SK-N-MC (cell line): ENCODE results near the gene SYNE1.

ENCODE experiments used
- EZH2 ChIP-seq: fragments of 200-600 bp; sonication (generic); IDR thresholded peaks from one replicate; pipeline ENCODE4 v1.6.1; 2017; ENCODE audit warnings: antibody characterized with exemption
- POLR2AphosphoS5 ChIP-seq: IDR thresholded peaks from 2 replicates; pipeline ENCODE4 v1.6.1; 2012; ENCODE audit warnings: mild to moderate bottlenecking, low read depth, low read length, borderline replicate concordance

DNA sequence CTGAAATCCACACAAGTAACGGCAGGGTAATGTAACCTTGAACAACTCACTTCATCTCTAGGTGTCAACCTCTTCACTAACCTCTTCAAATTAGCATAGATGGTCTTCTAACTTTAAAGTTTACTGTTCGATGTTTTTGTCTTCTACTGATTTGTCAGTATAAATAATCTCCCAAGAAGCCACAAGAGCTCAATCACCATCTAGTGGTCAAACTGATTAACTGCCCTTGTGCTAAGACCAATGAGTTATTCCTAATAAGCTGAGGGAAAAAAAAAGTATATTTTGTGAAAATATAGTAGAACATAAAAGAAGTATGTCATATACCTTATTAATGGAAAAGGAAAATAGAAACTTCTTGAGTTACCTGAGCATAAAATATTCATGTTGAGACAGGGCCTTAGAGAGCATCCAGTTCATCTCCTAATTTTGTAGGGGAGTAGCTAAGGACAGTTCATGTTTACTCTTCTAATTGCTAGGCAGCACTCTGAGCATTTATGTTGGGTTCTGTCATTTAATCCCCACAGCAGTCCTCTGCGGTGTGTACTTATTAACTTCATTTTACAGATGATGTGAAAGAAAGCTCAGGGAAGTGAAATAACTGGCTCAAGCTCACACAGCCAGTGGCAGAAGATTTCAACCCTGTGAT, 512.6 kb downstream of the SYNE1 start:
- TF ChIP-seq POLR2AphosphoS5 (no peak), EZH2 (no peak)
